IMR-90 (cell line): Measurements from ENCODE around the gene FADS2. TPM values are rescaled to one million over a fixed set of nuclear protein-coding genes. Genes with fewer than 3 reads are reported as not detected.
A peak's percentile ranks its signal among the peaks of the same experiment; 100 is the strongest.

Experiments
- ATAC-seq: fragments of 200-7000 bp; cut with Tn5 transposase; 2 replicates; pipeline ENCODE4 v1.9.1; 2020; ENCODE audit warnings: low read depth, mild to moderate bottlenecking, moderate library complexity
- BruUV-seq: library from RNA; stranded (reverse); fragments of 400-500 nt; replicated peaks from 2 replicates; lab custom pipeline; 2021; lab: Mats Ljungman, UMichigan
- CTCF ChIA-PET: fragments of 300-600 bp; formaldehyde crosslinking; extraction: SDS; loops from one replicate; lab custom pipeline; 2021; ENCODE audit warnings: antibody characterized with exemption; lab: Yijun Ruan, JAX
- POLR2A ChIA-PET: fragments of 300-600 bp; sonication (Branson Sonifier 250); formaldehyde crosslinking; loops from one replicate; lab custom pipeline; 2022; ENCODE audit warnings: antibody characterized with exemption; ENCODE audit not compliant: unreplicated experiment; lab: Charles Lee
- DNase-seq: peaks from one replicate; pipeline ENCODE4 v3.0.0; 2013
- H2AFZ ChIP-seq: replicated peaks from 2 replicates; pipeline ENCODE3; 2013; ENCODE audit warnings: low read length, mild to moderate bottlenecking; ENCODE audit not compliant: poor library complexity
- H2AK5ac ChIP-seq: 2 replicates; pipeline ENCODE4 v1.6.1; 2013; ENCODE audit warnings: low read depth, low read length, inconsistent platforms
- H2AK9ac ChIP-seq: replicated peaks from 2 replicates; pipeline ENCODE3; 2013; ENCODE audit warnings: mild to moderate bottlenecking, low read depth, low read length, moderate library complexity; ENCODE audit not compliant: poor library complexity
- H2BK120ac ChIP-seq: 2 replicates; pipeline ENCODE4 v1.6.1; 2013; ENCODE audit warnings: low read depth, low read length, inconsistent platforms
- H2BK15ac ChIP-seq: 3 replicates; pipeline ENCODE4 v1.6.1; 2013; ENCODE audit warnings: low read depth, low read length, inconsistent platforms
- H2BK20ac ChIP-seq: 2 replicates; pipeline ENCODE4 v1.6.1; 2013; ENCODE audit warnings: low read depth, mild to moderate bottlenecking, inconsistent platforms, low read length, moderate library complexity
- H2BK5ac ChIP-seq: 2 replicates; pipeline ENCODE4 v1.6.1; 2013; ENCODE audit warnings: mild to moderate bottlenecking, low read depth, low read length, inconsistent platforms; ENCODE audit not compliant: poor library complexity, severe bottlenecking
- H3K14ac ChIP-seq: replicated peaks from 2 replicates; pipeline ENCODE4 v1.6.1; 2013; ENCODE audit warnings: low read depth, low read length, inconsistent platforms
- H3K18ac ChIP-seq: 2 replicates; pipeline ENCODE4 v1.6.1; 2013; ENCODE audit warnings: low read depth, low read length, control low read depth
- H3K23ac ChIP-seq: 2 replicates; pipeline ENCODE4 v1.6.1; 2013; ENCODE audit warnings: low read depth, low read length, inconsistent platforms
- H3K27ac ChIP-seq: 2 replicates; pipeline ENCODE4 v1.5.1; 2013; ENCODE audit warnings: mild to moderate bottlenecking, control low read depth, low read length; ENCODE audit not compliant: insufficient read depth
- H3K27me3 ChIP-seq: 2 replicates; pipeline ENCODE4 v1.6.1; 2013; ENCODE audit warnings: low read length; ENCODE audit not compliant: control insufficient read depth, insufficient read depth
- H3K36me3 ChIP-seq: 2 replicates; pipeline ENCODE4 v1.6.1; 2013; ENCODE audit warnings: low read length, mixed read lengths; ENCODE audit not compliant: control insufficient read depth, insufficient read depth
- H3K4ac ChIP-seq: 2 replicates; pipeline ENCODE4 v1.6.1; 2013; ENCODE audit warnings: low read depth, low read length, inconsistent platforms
- H3K4me1 ChIP-seq: 2 replicates; pipeline ENCODE4 v1.6.1; 2013; ENCODE audit warnings: low read length, mixed read lengths; ENCODE audit not compliant: control insufficient read depth, insufficient read depth
- H3K4me2 ChIP-seq: 2 replicates; pipeline ENCODE4 v1.6.1; 2013; ENCODE audit warnings: low read depth, mild to moderate bottlenecking, control low read depth, low read length, moderate library complexity
- H3K4me3 ChIP-seq: 2 replicates; pipeline ENCODE4 v1.5.1; 2013; ENCODE audit warnings: low read depth, mild to moderate bottlenecking, control low read depth, low read length, moderate library complexity; ENCODE audit not compliant: insufficient read depth
- H3K56ac ChIP-seq: 2 replicates; pipeline ENCODE4 v1.6.1; 2013; ENCODE audit warnings: low read length, inconsistent platforms; ENCODE audit not compliant: insufficient read depth; ENCODE audit errors: extremely low read depth
- H3K79me1 ChIP-seq, 2 experiments: 2 replicates each; pipeline ENCODE4 v1.6.1; 2013; ENCODE audit warnings: low read length in 2 of 2, inconsistent platforms in 1 of 2, low read depth in 1 of 2
- H3K9ac ChIP-seq: 2 replicates; pipeline ENCODE4 v1.6.1; 2013; ENCODE audit warnings: low read depth, low read length, control low read depth
- H3K9me1 ChIP-seq: 2 replicates; pipeline ENCODE4 v1.6.1; 2013; ENCODE audit warnings: low read length, inconsistent platforms; ENCODE audit not compliant: insufficient read depth
- H3K9me3 ChIP-seq: 2 replicates; pipeline ENCODE4 v1.6.1; 2013; ENCODE audit warnings: low read length; ENCODE audit not compliant: control insufficient read depth, insufficient read depth
- H4K20me1 ChIP-seq: 2 replicates; pipeline ENCODE4 v1.6.1; 2013; ENCODE audit warnings: low read length, inconsistent platforms; ENCODE audit not compliant: insufficient read depth
- H4K5ac ChIP-seq: 2 replicates; pipeline ENCODE4 v1.6.1; 2013; ENCODE audit warnings: mild to moderate bottlenecking, low read depth, low read length, control low read depth
- H4K8ac ChIP-seq, 2 experiments: 2 replicates each; pipeline ENCODE4 v1.6.1; 2013; ENCODE audit warnings: low read depth in 2 of 2, low read length in 2 of 2, control low read depth in 1 of 2, inconsistent platforms in 1 of 2
- H4K91ac ChIP-seq: 2 replicates; pipeline ENCODE4 v1.6.1; 2013; ENCODE audit warnings: low read depth, low read length, inconsistent platforms; ENCODE audit not compliant: insufficient read depth
- FOS ChIP-seq: fragments of 150-350 bp; IDR thresholded peaks from 2 replicates; pipeline ENCODE4 v1.6.1; 2016; ENCODE audit warnings: low read depth, low read length
- MAZ ChIP-seq: IDR thresholded peaks from 2 replicates; pipeline ENCODE4 v1.6.1; 2012; ENCODE audit warnings: low read depth, mild to moderate bottlenecking, low read length, improper control_type of control experiment, moderate library complexity, borderline replicate concordance
- MXI1 ChIP-seq: IDR thresholded peaks from 2 replicates; pipeline ENCODE4 v1.6.1; 2012; ENCODE audit warnings: low read depth, mild to moderate bottlenecking, low read length, moderate library complexity, borderline replicate concordance
- NFE2L2 ChIP-seq: fragments of 150-350 bp; IDR thresholded peaks from 2 replicates; pipeline ENCODE4 v1.6.1; 2016; ENCODE audit warnings: low read depth, mild to moderate bottlenecking, low read length
- RCOR1 ChIP-seq: IDR thresholded peaks from 2 replicates; pipeline ENCODE4 v1.6.1; 2012; ENCODE audit warnings: mild to moderate bottlenecking, low read length, improper control_type of control experiment; ENCODE audit not compliant: insufficient replicate concordance
- RFX5 ChIP-seq: IDR thresholded peaks from 2 replicates; pipeline ENCODE4 v1.8.0; 2012; ENCODE audit warnings: low read depth, mild to moderate bottlenecking, low read length, moderate library complexity
- SMC3 ChIP-seq: fragments of 150-350 bp; IDR thresholded peaks from 2 replicates; pipeline ENCODE4 v1.6.1; 2016; ENCODE audit warnings: low read depth, mild to moderate bottlenecking, antibody characterized with exemption, low read length, moderate library complexity
- WGBS, 2 experiments: methylation state at CpG; one replicate each; pipeline versions ENCODE4 v1.1.5 to v1.1.7; 2013; ENCODE audit warnings: missing lambda C conversion rate in 2 of 2; ENCODE audit not compliant: insufficient read length in 1 of 2; ENCODE audit errors: extremely low coverage in 2 of 2; 5-methylcytosine and 5-hydroxymethylcytosine counted together
- dilution Hi-C: fragments of 300-500 bp; cut with HindIII; formaldehyde crosslinking; loops from one replicate; pipeline ENCODE4 v1.14.3; 2018; ENCODE audit warnings: low sequenced_read_pairs; ENCODE audit not compliant: unreplicated experiment
- in situ Hi-C: fragments of 300-500 bp; cut with MboI; formaldehyde crosslinking; loops from 3 replicates; pipeline ENCODE4 v1.14.3; 2019; ENCODE audit warnings: low sequenced_read_pairs, inconsistent platforms, mixed read lengths
- intact Hi-C: fragments of 100-400 bp; cut with micrococcal nuclease; formaldehyde crosslinking; loops from 2 replicates; pipeline ENCODE4 v1.10.0; 2022
- polyA plus RNA-seq, 3 experiments: library from polyadenylated mRNA; depleted of rRNA; stranded (reverse); fragments of >200 nt; gene quantifications; 2 replicates each; pipeline ENCODE4 v1.2.3, GENCODE V29; 2012; ENCODE audit warnings: low replicate concordance in 1 of 3
- total RNA-seq: library from RNA; depleted of rRNA; stranded (reverse); fragments of >200 nt; gene quantifications from 2 replicates; pipeline ENCODE4 v1.2.3, GENCODE V29; 2012
- TF ChIP-seq, protein P1 (sequence below): fragments of 150-350 bp; IDR thresholded peaks from 2 replicates; pipeline ENCODE4 v1.6.1; 2017; ENCODE audit warnings: mild to moderate bottlenecking, antibody characterized with exemption, low read length, low read depth
- TF ChIP-seq, protein P2 (sequence below): fragments of 150-350 bp; IDR thresholded peaks from 2 replicates; pipeline ENCODE4 v1.6.1; 2016; ENCODE audit warnings: low read depth, mild to moderate bottlenecking, low read length, moderate library complexity, borderline replicate concordance
- TF ChIP-seq, protein P3 (sequence below): conservative IDR thresholded peaks from 2 replicates; pipeline ENCODE4 v1.5.1; 2012; ENCODE audit warnings: mild to moderate bottlenecking, low read depth, low read length, improper control_type of control experiment

Gene FADS2
- total and polyA plus RNA-seq, 2 of the 4 experiments (the other 2 are of a cell fraction) = 33.3 to 88.4 TPM

DNA sequence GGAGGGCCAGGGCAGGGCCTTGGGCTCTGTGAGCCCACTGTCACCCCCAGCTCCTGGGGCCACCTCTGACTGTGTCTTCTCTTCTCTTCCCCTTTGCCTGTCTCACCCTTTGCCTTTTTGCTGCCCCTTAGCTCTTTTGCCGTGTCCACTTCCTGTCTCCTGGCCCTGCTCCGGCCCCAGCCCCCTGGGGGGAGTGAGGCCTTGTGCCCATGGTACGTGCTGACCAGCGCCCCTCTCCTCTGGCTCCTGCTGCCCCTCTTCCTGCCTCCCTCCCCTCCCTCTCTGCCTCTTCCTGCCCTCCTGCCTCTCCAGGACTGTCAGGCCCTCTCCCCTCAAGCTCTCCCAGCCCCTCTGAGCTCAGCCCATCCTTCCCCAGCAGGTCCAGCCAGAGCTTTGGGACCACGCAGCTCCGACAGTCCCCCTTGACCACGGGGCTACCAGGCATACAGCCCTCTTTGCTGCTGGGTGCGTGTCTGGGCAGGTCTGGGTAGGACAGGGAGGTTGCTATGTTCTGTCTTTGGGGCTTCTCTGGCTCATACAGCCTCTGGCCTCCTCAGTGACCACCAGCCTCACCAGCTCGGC lies 47.4 kb upstream of the FADS2 start:
- Histone ChIP-seq H3K27me3 (no peaks in the 10 kb centered on the region), H3K14ac (no peak overlapping the region), H3K56ac (no peak overlapping the region), H4K20me1 (no peaks in the 10 kb centered on the region), H2AK5ac (no peak overlapping the region), H3K4me3 (no peak overlapping the region), H3K9me3 (no peaks in the 10 kb centered on the region), H3K4ac (no peak overlapping the region), H2BK5ac (no peak overlapping the region), H3K79me1 (no peaks in the 10 kb centered on the region), H2BK120ac (no peak overlapping the region), H2BK15ac (no peak overlapping the region), H2AK9ac (peak overlapping the region; percentile 14), H3K27ac (no peak overlapping the region), H4K5ac (no peak overlapping the region), H3K4me2 (no peak overlapping the region), H3K23ac (no peak overlapping the region), H3K18ac (no peak overlapping the region), H3K36me3 (peaks cover 19% of the 10 kb centered on the region), H2AFZ (no peak overlapping the region), H4K91ac (no peak overlapping the region), H3K9ac (no peak overlapping the region), H3K4me1 (peaks cover 3% of the 10 kb centered on the region; the same call in 1 of the 2 replicates), H4K8ac (no peak overlapping the region), H2BK20ac (no peak overlapping the region), H3K9me1 (no peaks in the 10 kb centered on the region; the same call in 1 of the 2 replicates)
- dilution Hi-C loops (no loop called here), in situ Hi-C loops (no loop called here), intact Hi-C loops (no loop called here)
- 76% methylated on average over 3 of the region's 9 CpGs; no CpG with 5 or more reads in 1 of the 2 experiments for WGBS, 2 experiments
- ATAC-seq (no peak), DNase-seq (no peak)
- TF ChIP-seq NFE2L2 = no peak
- TF ChIP-seq SMC3 = no peak
- no peak for TF ChIP-seq MXI1
- TF ChIP-seq, protein P1, sequence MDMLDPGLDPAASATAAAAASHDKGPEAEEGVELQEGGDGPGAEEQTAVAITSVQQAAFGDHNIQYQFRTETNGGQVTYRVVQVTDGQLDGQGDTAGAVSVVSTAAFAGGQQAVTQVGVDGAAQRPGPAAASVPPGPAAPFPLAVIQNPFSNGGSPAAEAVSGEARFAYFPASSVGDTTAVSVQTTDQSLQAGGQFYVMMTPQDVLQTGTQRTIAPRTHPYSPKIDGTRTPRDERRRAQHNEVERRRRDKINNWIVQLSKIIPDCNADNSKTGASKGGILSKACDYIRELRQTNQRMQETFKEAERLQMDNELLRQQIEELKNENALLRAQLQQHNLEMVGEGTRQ = no peak
- no peak for TF ChIP-seq RCOR1
- TF ChIP-seq, protein P2, sequence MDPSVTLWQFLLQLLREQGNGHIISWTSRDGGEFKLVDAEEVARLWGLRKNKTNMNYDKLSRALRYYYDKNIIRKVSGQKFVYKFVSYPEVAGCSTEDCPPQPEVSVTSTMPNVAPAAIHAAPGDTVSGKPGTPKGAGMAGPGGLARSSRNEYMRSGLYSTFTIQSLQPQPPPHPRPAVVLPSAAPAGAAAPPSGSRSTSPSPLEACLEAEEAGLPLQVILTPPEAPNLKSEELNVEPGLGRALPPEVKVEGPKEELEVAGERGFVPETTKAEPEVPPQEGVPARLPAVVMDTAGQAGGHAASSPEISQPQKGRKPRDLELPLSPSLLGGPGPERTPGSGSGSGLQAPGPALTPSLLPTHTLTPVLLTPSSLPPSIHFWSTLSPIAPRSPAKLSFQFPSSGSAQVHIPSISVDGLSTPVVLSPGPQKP = no peak
- TF ChIP-seq RFX5 = no peak
- no peak for TF ChIP-seq FOS
- TF ChIP-seq MAZ = no peak
- TF ChIP-seq, protein P3, sequence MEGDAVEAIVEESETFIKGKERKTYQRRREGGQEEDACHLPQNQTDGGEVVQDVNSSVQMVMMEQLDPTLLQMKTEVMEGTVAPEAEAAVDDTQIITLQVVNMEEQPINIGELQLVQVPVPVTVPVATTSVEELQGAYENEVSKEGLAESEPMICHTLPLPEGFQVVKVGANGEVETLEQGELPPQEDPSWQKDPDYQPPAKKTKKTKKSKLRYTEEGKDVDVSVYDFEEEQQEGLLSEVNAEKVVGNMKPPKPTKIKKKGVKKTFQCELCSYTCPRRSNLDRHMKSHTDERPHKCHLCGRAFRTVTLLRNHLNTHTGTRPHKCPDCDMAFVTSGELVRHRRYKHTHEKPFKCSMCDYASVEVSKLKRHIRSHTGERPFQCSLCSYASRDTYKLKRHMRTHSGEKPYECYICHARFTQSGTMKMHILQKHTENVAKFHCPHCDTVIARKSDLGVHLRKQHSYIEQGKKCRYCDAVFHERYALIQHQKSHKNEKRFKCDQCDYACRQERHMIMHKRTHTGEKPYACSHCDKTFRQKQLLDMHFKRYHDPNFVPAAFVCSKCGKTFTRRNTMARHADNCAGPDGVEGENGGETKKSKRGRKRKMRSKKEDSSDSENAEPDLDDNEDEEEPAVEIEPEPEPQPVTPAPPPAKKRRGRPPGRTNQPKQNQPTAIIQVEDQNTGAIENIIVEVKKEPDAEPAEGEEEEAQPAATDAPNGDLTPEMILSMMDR = no peak
- POLR2A ChIA-PET = interaction anchor here (0.6 kb wide), 1 partner anchor 794 kb away, joined by 11 read pairs; no protein-coding TSS in a partner anchor
- no TSS peak for BruUV-seq
- CTCF ChIA-PET = interaction anchor here (0.7 kb wide), 1 partner anchor 33 kb away, joined by 3 read pairs; no protein-coding TSS in a partner anchor
